Upper lobe of right lung (tissue), 1 donor: Measurements from ENCODE around the gene INCA1. TPM values are rescaled to one million over a fixed set of nuclear protein-coding genes. Genes with fewer than 3 reads are reported as not detected.

Experiments
- ATAC-seq: fragments of 200-7000 bp; cut with Tn5 transposase; one replicate; pipeline ENCODE4 v1.9.1; 2020; ENCODE audit warnings: mild to moderate bottlenecking, moderate library complexity
- DNase-seq: peaks from one replicate; pipeline ENCODE4 v3.0.0-alpha.2; 2020
- H3K27ac ChIP-seq: fragments of 200-600 bp; one replicate; pipeline ENCODE4 v1.8.0; 2022
- H3K27me3 ChIP-seq: fragments of 200-600 bp; one replicate; pipeline ENCODE4 v1.8.0; 2022; ENCODE audit warnings: mild to moderate bottlenecking
- H3K36me3 ChIP-seq: fragments of 200-600 bp; one replicate; pipeline ENCODE4 v1.8.0; 2022
- H3K4me1 ChIP-seq: fragments of 200-600 bp; one replicate; pipeline ENCODE4 v1.8.0; 2022
- H3K4me3 ChIP-seq: fragments of 200-600 bp; one replicate; pipeline ENCODE4 v1.8.0; 2022; ENCODE audit warnings: mild to moderate bottlenecking
- H3K9me3 ChIP-seq: fragments of 200-600 bp; one replicate; pipeline ENCODE4 v1.8.0; 2022
- intact Hi-C: fragments of 100-400 bp; cut with DNase I; formaldehyde crosslinking; loops from one replicate; pipeline ENCODE4 v1.11.0; 2022
- total RNA-seq: library from RNA; stranded (reverse); fragmentation: NEBNext Ultra II Directional; extraction: Animal tissue kit (Norgen Biotek cat#: 25700); gene quantifications from one replicate; pipeline ENCODE4 v1.2.1, GENCODE V29; 2021
- TF ChIP-seq, protein P1 (sequence below): fragments of 200-600 bp; IDR thresholded peaks from one replicate; pipeline ENCODE4 v1.8.0; 2022; ENCODE audit warnings: antibody characterized with exemption
- donor health status: DM: no; HTN: yes; CAD: no; lungs with severe emphysema.

The INCA1 gene
- total RNA-seq, 1 donor from 2014 or later = 4.5 TPM

DNA sequence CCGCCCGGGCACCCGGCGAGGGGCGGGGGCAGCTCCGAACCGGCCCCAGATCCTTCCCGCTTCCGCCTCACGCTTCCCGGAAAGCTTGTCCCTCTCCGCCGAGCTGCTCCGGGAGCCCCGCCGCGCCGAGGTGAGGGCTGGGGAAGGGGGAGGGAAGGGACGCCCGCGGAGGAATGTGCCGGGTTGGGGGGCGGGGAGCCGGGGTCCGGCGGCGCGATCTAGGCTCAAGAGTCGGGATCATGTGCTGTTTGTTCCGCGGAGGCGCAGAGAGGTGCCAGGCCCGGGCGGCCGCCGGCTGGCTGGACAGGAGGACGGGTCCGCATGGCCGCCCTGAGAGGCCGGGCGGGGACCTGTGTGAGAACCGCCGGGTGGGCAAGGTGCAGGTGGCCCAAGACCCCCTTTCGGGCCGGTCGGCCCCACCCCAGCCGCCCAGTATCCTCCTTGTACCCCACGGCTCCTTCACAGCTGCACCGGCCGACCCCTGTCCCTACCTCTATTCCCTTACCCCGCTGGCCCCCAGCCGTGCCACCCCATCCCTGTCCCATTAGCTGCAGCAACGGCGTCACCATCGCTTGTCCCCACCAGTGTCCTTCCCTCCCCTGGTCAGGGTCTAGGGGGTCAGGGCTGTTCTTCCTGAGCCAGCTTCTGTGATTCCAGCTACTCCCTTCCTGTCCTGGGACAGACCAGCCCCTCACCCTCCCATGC is 857 bp upstream of the INCA1 start:
- Histone ChIP-seq H3K9me3 (no peaks in the 10 kb centered on the region), H3K27ac (peak overlapping the region; percentile 94)
- peak; percentile 88 for DNase-seq

DNA sequence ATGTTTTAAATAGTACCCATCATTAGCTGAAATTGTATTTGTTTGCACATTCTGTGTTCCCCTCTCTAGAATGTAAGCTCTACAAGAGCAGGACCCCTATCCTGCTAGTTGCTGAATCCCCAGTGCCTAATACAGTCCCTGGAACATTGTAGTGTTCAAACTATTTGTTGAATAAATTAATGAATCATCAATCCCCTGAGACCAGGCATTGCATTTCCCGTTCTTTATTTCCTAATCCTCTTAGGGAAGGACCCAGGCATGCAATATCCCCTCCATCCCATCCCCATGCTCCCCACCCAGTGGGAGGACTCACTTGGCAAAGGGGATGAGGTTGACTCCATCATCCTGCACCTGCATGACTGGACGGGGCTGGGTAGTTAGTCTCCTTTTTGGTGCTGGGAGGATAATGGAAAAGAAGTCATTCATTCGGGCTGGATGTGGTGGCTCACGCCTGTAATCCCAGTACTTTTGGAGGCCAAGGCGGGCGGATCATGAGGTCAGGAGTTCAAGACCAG is 3.2 kb downstream of the INCA1 start:
- Histone ChIP-seq H3K27ac (no peak overlapping the region), H3K36me3 (no peaks in the 10 kb centered on the region), H3K9me3 (no peaks in the 10 kb centered on the region), H3K4me3 (no peak overlapping the region), H3K4me1 (peaks cover 6% of the 10 kb centered on the region), H3K27me3 (no peaks in the 10 kb centered on the region)
- no peak for DNase-seq
- intact Hi-C loops = no loop called here
- ATAC-seq = no peak
- TF ChIP-seq, protein P1, sequence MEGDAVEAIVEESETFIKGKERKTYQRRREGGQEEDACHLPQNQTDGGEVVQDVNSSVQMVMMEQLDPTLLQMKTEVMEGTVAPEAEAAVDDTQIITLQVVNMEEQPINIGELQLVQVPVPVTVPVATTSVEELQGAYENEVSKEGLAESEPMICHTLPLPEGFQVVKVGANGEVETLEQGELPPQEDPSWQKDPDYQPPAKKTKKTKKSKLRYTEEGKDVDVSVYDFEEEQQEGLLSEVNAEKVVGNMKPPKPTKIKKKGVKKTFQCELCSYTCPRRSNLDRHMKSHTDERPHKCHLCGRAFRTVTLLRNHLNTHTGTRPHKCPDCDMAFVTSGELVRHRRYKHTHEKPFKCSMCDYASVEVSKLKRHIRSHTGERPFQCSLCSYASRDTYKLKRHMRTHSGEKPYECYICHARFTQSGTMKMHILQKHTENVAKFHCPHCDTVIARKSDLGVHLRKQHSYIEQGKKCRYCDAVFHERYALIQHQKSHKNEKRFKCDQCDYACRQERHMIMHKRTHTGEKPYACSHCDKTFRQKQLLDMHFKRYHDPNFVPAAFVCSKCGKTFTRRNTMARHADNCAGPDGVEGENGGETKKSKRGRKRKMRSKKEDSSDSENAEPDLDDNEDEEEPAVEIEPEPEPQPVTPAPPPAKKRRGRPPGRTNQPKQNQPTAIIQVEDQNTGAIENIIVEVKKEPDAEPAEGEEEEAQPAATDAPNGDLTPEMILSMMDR = no peak

More for the DNA sequence above, 857 bp upstream of the INCA1 start:
- Histone ChIP-seq H3K27me3 (no peaks in the 10 kb centered on the region), H3K36me3 (peaks cover 26% of the 10 kb centered on the region), H3K4me3 (peak overlapping the region; percentile 98), H3K4me1 (peaks cover 23% of the 10 kb centered on the region)
- ATAC-seq = peak; percentile 31
- TF ChIP-seq, protein P1 = no peak
- intact Hi-C loops = no loop called here

DNA sequence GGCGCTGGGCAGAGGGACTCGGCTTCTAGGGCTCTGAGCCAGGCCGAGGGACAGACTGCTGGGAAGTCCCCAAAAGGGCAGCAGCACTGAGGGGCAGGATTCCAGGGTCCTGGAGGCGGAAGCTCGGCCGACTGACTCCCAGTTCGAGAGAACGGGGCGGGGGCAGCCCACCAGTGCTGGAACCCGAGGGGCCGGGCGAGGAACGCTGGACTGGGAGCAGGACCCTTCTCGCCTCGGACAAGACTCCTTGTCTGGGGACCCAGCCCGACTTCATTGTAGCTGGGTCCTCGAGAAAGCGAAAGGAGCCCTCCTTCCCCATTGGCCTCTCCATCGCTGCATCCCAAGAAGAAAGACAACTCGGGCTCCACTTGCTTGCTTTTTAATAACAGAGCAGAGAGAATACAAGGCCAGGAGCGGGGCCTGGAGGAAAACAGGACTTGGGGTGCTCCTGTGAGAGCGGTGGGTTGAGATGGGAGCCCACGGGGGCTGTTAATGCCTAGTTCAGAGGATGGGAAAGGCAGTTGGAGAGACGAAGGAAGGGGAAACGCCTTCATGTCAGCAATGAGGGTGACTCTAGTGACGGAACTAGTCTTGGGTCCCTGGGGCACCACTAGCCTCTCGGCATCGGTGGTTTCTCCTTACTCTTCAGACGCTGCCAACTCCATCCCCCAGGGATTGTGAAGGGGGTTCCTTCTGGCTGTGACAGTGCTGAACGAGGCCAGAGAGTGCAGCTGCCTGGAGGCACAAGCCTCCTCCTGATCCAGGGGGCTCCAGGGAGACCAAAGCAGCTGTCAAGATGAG is 9.4 kb downstream of the INCA1 start:
- DNase-seq = no peak
- intact Hi-C loops = loop anchor here (10.0 kb wide), 1 partner anchor 77 kb away; no protein-coding TSS in a partner anchor

DNA sequence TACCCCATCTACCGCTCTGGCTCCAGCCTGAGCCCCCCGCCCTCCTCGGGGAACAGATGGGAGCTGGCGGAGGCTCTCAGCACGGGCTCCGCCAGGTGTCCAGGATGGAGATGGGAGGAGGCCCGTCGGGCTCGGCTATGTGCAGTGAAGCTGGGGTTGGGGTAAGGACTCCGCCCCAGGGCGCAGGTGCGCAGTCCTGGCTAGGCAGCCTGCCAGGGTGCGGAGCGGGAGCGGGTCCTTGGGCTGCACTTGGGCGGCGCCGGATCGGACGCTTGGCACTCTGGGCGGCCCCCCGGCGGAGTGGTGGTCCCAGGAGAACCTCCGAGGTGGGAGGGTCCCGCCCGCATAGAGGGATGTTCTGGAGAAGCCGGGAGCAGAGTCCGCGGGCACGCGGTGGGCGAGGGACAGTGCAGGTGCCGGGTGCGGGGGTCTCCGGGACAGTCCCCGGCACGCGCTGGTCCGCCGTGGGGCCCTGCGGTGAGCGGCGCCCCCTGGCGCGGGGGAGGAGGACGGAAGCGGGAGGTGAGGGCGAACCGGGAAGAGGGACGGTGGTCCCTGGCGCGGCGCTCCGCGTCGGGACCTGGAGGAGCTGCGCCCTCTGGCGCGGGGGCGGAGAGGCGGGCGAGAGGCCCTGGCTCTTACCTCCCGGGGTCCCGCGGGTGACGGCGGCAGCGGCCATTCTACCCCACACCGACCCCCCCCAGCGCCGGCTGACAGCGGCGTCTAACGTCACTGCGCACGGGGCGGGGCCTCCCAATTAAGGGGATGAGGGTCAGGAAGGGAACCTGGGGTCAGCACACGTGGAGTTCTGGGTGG is 10.2 kb downstream of the INCA1 start, which contains the start of gene CAMTA2:
Gene CAMTA2 (minus strand): TSS at position 725 of the 816 bp plus-strand sequence. CDS start 1,453 bp downstream, outside the sequence.
- intact Hi-C loops = loop anchor here (10.0 kb wide), 1 partner anchor 78 kb away; no protein-coding TSS in a partner anchor
- H3K27ac ChIP-seq = peak within 1 kb of the TSS; percentile 93
- ATAC-seq (peak; percentile 94), DNase-seq (peak; percentile 96)
- no peaks in the 10 kb centered on the region for H3K27me3 ChIP-seq
- TF ChIP-seq, protein P1 = peak; percentile 69
- peaks cover 15% of the 10 kb centered on the region for H3K4me1 ChIP-seq
- H3K36me3 ChIP-seq = peaks cover 17% of the 10 kb centered on the region
- H3K9me3 ChIP-seq = no peaks in the 10 kb centered on the region
- H3K4me3 ChIP-seq = peak within 1 kb of the TSS; percentile 91

More for the DNA sequence above, 9.4 kb downstream of the INCA1 start:
- no peaks in the 10 kb centered on the region for H3K9me3 ChIP-seq
- peak overlapping the region; percentile 91 for H3K4me3 ChIP-seq
- peaks cover 15% of the 10 kb centered on the region for H3K4me1 ChIP-seq
- TF ChIP-seq, protein P1 = no peak
- H3K36me3 ChIP-seq = peaks cover 8% of the 10 kb centered on the region
- no peaks in the 10 kb centered on the region for H3K27me3 ChIP-seq
- peak overlapping the region; percentile 93 for H3K27ac ChIP-seq
- ATAC-seq = no peak

DNA sequence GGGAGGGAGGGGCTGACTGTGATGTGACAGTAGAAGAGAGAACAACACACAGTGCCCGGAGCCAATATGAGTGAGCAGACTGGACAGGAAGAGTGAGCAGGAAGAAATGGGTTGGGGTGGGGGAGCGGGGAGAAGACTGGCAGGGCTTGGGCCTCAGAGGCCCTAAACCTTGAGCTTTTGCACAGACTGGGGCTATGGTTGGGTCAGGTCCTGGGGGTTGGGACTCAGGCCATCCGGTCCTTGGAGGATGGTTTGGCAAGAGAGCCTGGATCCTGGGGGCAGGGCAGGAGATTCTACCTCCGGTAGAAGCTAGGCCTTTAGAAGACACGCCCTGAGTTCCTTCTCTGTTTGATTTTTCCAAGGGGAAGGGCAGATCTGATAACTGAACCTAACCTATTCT is 10.9 kb downstream of the INCA1 start:
- peaks cover 15% of the 10 kb centered on the region for H3K4me1 ChIP-seq
- ATAC-seq (peak; percentile 1), DNase-seq (no peak)
- H3K27me3 ChIP-seq = no peaks in the 10 kb centered on the region
- no peaks in the 10 kb centered on the region for H3K9me3 ChIP-seq
- peaks cover 21% of the 10 kb centered on the region for H3K36me3 ChIP-seq
- peak overlapping the region; percentile 93 for H3K27ac ChIP-seq
- TF ChIP-seq, protein P1 = no peak
- peak overlapping the region; percentile 91 for H3K4me3 ChIP-seq
- intact Hi-C loops = loop anchor here (10.0 kb wide), 1 partner anchor 78 kb away; no protein-coding TSS in a partner anchor
